HG03378 (cell line): ENCODE results near the gene EBP.
"Not testable (repeated sequence)": the region's sequence is repeated elsewhere in the genome, so short reads cannot be mapped to it uniquely, and the experiment has no call there.

ENCODE experiments used
- ATAC-seq: cut with Tn5 transposase; IDR thresholded peaks from one replicate; pipeline ENCODE4 v1.9.1; 2021; ENCODE audit warnings: mild to moderate bottlenecking, moderate library complexity; ENCODE audit not compliant: unreplicated experiment

Gene EBP

GRCh38 chrX:48492293-48492910 is 29.2 kb upstream of the EBP start:
- ATAC-seq: no peak

GRCh38 chrX:48493890-48494364 is 27.7 kb upstream of the EBP start:
- ATAC-seq: no peak

- ATAC-seq: no peak
Measured at GRCh38 chrX:48496660-48497059, 24.9 kb upstream of the EBP start.

GRCh38 chrX:48497871-48498270 is 23.7 kb upstream of the EBP start:
- ATAC-seq: no peak

- ATAC-seq: no peak
Measured at GRCh38 chrX:48498374-48498809, 23.2 kb upstream of the EBP start.

- ATAC-seq: no peak
Measured at GRCh38 chrX:48504261-48504660, 17.3 kb upstream of the EBP start.

- no peak for ATAC-seq
Measured at GRCh38 chrX:48505481-48505880, 16.1 kb upstream of the EBP start.

GRCh38 chrX:48507246-48507645 is 14.4 kb upstream of the EBP start:
- no peak for ATAC-seq

- no peak for ATAC-seq
Measured at GRCh38 chrX:48508400-48509244, 13.0 kb upstream of the EBP start, which contains the start of gene PORCN. Gene PORCN (plus strand): TSS chrX:48508992. CDS start chrX:48509821, 829 bp downstream.

- ATAC-seq: no peak
Measured at GRCh38 chrX:48509245-48509590, 12.4 kb upstream of the EBP start.

- no peak for ATAC-seq
Measured at GRCh38 chrX:48509619-48510018, 12.0 kb upstream of the EBP start.

GRCh38 chrX:48511560-48511959 is 10.0 kb upstream of the EBP start:
- ATAC-seq: no peak

- ATAC-seq: no peak
Measured at GRCh38 chrX:48512371-48512935, 9.2 kb upstream of the EBP start.

- ATAC-seq: no peak
Measured at GRCh38 chrX:48513670-48514069, 7.9 kb upstream of the EBP start.

- no peak for ATAC-seq
Measured at GRCh38 chrX:48514126-48514806, 7.3 kb upstream of the EBP start.

- ATAC-seq: no peak
Measured at GRCh38 chrX:48514868-48515460, 6.6 kb upstream of the EBP start.

- ATAC-seq: no peak
Measured at GRCh38 chrX:48515842-48516241, 5.8 kb upstream of the EBP start.

- ATAC-seq: no peak
Measured at GRCh38 chrX:48516285-48516684, 5.3 kb upstream of the EBP start.

GRCh38 chrX:48516987-48517386 is 4.6 kb upstream of the EBP start:
- ATAC-seq: no peak

- not testable (repeated sequence) for ATAC-seq
Measured at GRCh38 chrX:48519481-48519880, 2.1 kb upstream of the EBP start.

GRCh38 chrX:48520455-48520854 is 1.2 kb upstream of the EBP start:
- ATAC-seq: no peak
